EH (cell line): ENCODE measurements around the gene CD48.
A peak's percentile ranks its signal among the peaks of the same experiment; 100 is the strongest.

ENCODE experiments used
- DNase-seq: peaks from one replicate; pipeline ENCODE4 v3.0.0-alpha.2; 2015; ENCODE audit warnings: low read depth

The CD48 gene

GRCh38 chr1:160675641-160676410 is 35.8 kb downstream of the CD48 start:
- DNase-seq = peak; percentile 55

- DNase-seq = no peak
These were observed 37.2 kb downstream of the CD48 start for GRCh38 chr1:160674415-160674814.

GRCh38 chr1:160672789-160673695 is 38.6 kb downstream of the CD48 start:
- DNase-seq = no peak

GRCh38 chr1:160671603-160672517 is 39.8 kb downstream of the CD48 start:
- no peak for DNase-seq

- DNase-seq = no peak
These were observed 40.9 kb downstream of the CD48 start for GRCh38 chr1:160670701-160671100.

- DNase-seq = no peak
These were observed 41.8 kb downstream of the CD48 start for GRCh38 chr1:160669802-160670201.

- DNase-seq = no peak
These were observed 42.3 kb downstream of the CD48 start for GRCh38 chr1:160669276-160669675.

- no peak for DNase-seq
These were observed 43.7 kb downstream of the CD48 start for GRCh38 chr1:160667896-160668295.

- DNase-seq = no peak
These were observed 45.6 kb downstream of the CD48 start for GRCh38 chr1:160666079-160666442.

- no peak for DNase-seq
These were observed 46.1 kb downstream of the CD48 start for GRCh38 chr1:160665330-160666078.

GRCh38 chr1:160664573-160665051 is 47.0 kb downstream of the CD48 start:
- no peak for DNase-seq

GRCh38 chr1:160662910-160663309 is 48.7 kb downstream of the CD48 start:
- no peak for DNase-seq

- DNase-seq = no peak
These were observed 52.1 kb downstream of the CD48 start for GRCh38 chr1:160659566-160659965.

- no peak for DNase-seq
These were observed 52.8 kb downstream of the CD48 start for GRCh38 chr1:160658814-160659193.

GRCh38 chr1:160658162-160658813 is 53.3 kb downstream of the CD48 start:
- DNase-seq = no peak

GRCh38 chr1:160657250-160657781 is 54.3 kb downstream of the CD48 start:
- DNase-seq = no peak

- DNase-seq = no peak
These were observed 54.9 kb downstream of the CD48 start for GRCh38 chr1:160656737-160657136.

- DNase-seq = no peak
These were observed 58.0 kb downstream of the CD48 start for GRCh38 chr1:160653620-160654016.

- DNase-seq = no peak
These were observed 58.5 kb downstream of the CD48 start for GRCh38 chr1:160652924-160653619.
